WTC11 (cell line): ENCODE results near the gene COBL. TPM values are rescaled to one million over a fixed set of nuclear protein-coding genes. Genes with fewer than 3 reads are reported as not detected.
"Not testable (repeated sequence)": the region's sequence is repeated elsewhere in the genome, so short reads cannot be mapped to it uniquely, and the experiment has no call there.

ENCODE experiments used
- ATAC-seq: fragments of 200-7000 bp; cut with Tn5 transposase; 2 replicates; pipeline ENCODE4 v1.10.0; 2021; ENCODE audit warnings: mild to moderate bottlenecking, moderate library complexity
- CTCF ChIA-PET: fragments of 300-600 bp; sonication (Branson Sonifier 250); formaldehyde crosslinking; loops from one replicate; lab custom pipeline; 2021; ENCODE audit warnings: antibody characterized with exemption; lab: Charles Lee
- POLR2A ChIA-PET: fragments of 350-600 bp; sonication (Branson Sonifier 250); formaldehyde crosslinking; loops from one replicate; lab custom pipeline; 2021; ENCODE audit warnings: antibody characterized with exemption; lab: Charles Lee
- DNase-seq: peaks from one replicate; pipeline ENCODE4 v3.0.0; 2021; ENCODE audit warnings: low spot score
- H3K27ac Mint-ChIP-seq: 2 replicates; pipeline ENCODE4 v1.8.0; 2021; ENCODE audit warnings: mixed read lengths
- H3K27me3 Mint-ChIP-seq: 2 replicates; pipeline ENCODE4 v1.8.0; 2021; ENCODE audit warnings: low read depth, mild to moderate bottlenecking, moderate library complexity, mixed read lengths
- H3K36me3 Mint-ChIP-seq: 2 replicates; pipeline ENCODE4 v1.8.0; 2021; ENCODE audit warnings: mixed read lengths
- H3K4me1 Mint-ChIP-seq: 2 replicates; pipeline ENCODE4 v1.8.0; 2022; ENCODE audit warnings: mixed read lengths
- H3K4me3 Mint-ChIP-seq: 2 replicates; pipeline ENCODE4 v1.8.0; 2021; ENCODE audit warnings: mild to moderate bottlenecking, moderate library complexity, mixed read lengths
- H3K9me3 Mint-ChIP-seq: 2 replicates; pipeline ENCODE4 v1.8.0; 2021; ENCODE audit warnings: mixed read lengths
- AR ChIP-seq: fragments of 250-450 bp; sonication (Bioruptor Pico); IDR thresholded peaks from 2 replicates; pipeline ENCODE4 v1.9.0; 2021; ENCODE audit warnings: mild to moderate bottlenecking
- ATF6 ChIP-seq: sonication (generic); formaldehyde crosslinking; IDR thresholded peaks from 2 replicates; pipeline ENCODE4 v1.8.1; 2023; ENCODE audit warnings: mild to moderate bottlenecking, missing genetic modification reagents
- CBFB ChIP-seq: sonication (generic); formaldehyde crosslinking; IDR thresholded peaks from 2 replicates; pipeline ENCODE4 v1.8.1; 2022; ENCODE audit warnings: mild to moderate bottlenecking, low read depth, missing genetic modification reagents
- CTCF ChIP-seq: fragments of 200-600 bp; IDR thresholded peaks from 2 replicates; pipeline ENCODE4 v1.8.0; 2022; ENCODE audit warnings: antibody characterized with exemption
- EMX1 ChIP-seq: fragments of 250-450 bp; sonication (Bioruptor Pico); IDR thresholded peaks from 2 replicates; pipeline ENCODE4 v1.8.0; 2021; ENCODE audit warnings: mild to moderate bottlenecking
- ESRRA ChIP-seq: sonication (generic); formaldehyde crosslinking; IDR thresholded peaks from 2 replicates; pipeline ENCODE4 v1.8.1; 2022; ENCODE audit warnings: mild to moderate bottlenecking, missing genetic modification reagents, borderline replicate concordance
- FOXP4 ChIP-seq: sonication (generic); formaldehyde crosslinking; IDR thresholded peaks from 2 replicates; pipeline ENCODE4 v1.8.0; 2022; ENCODE audit warnings: mild to moderate bottlenecking, missing genetic modification reagents
- HMGXB4 ChIP-seq: sonication (generic); formaldehyde crosslinking; IDR thresholded peaks from 2 replicates; pipeline ENCODE4 v1.8.1; 2023; ENCODE audit warnings: mild to moderate bottlenecking, moderate library complexity, missing genetic modification reagents
- IRF1 ChIP-seq: sonication (generic); formaldehyde crosslinking; IDR thresholded peaks from 2 replicates; pipeline ENCODE4 v1.8.0; 2023; ENCODE audit warnings: missing genetic modification reagents
- OVOL2 ChIP-seq: fragments of 250-450 bp; sonication (Bioruptor Pico); IDR thresholded peaks from 2 replicates; pipeline ENCODE4 v1.9.0; 2021; ENCODE audit warnings: mild to moderate bottlenecking, borderline replicate concordance
- RORB ChIP-seq: fragments of 250-450 bp; sonication (Bioruptor Pico); IDR thresholded peaks from 2 replicates; pipeline ENCODE4 v1.9.0; 2021; ENCODE audit warnings: mild to moderate bottlenecking
- ZMAT4 ChIP-seq: fragments of 250-450 bp; sonication (Bioruptor Pico); IDR thresholded peaks from 2 replicates; pipeline ENCODE4 v1.9.0; 2021; ENCODE audit warnings: mild to moderate bottlenecking
- ZNF138 ChIP-seq: sonication (generic); formaldehyde crosslinking; conservative IDR thresholded peaks from 2 replicates; pipeline ENCODE4 v1.8.1; 2022; ENCODE audit warnings: mild to moderate bottlenecking, moderate library complexity, missing genetic modification reagents
- total RNA-seq: library from RNA; stranded (reverse); gene quantifications from 3 replicates; pipeline ENCODE4 v1.2.3, GENCODE V29; 2021

COBL gene
- total RNA-seq, 1 experiment from 2014 or later = 36.5 TPM

GRCh38 chr7:51210766-51211165 is 105.8 kb downstream of the COBL start:
- TF ChIP-seq CBFB (CRISPR knock-in tag) (no peak), RORB (CRISPR knock-in tag) (no peak), OVOL2 (CRISPR knock-in tag) (no peak), FOXP4 (CRISPR knock-in tag) (no peak), ZNF138 (CRISPR knock-in tag) (no peak), CTCF (no peak), AR (CRISPR knock-in tag) (no peak)
- CTCF ChIA-PET = interaction anchor here (2.0 kb wide), 1 partner anchor 156 kb away, joined by 5 read pairs; no protein-coding TSS in a partner anchor

DNA sequence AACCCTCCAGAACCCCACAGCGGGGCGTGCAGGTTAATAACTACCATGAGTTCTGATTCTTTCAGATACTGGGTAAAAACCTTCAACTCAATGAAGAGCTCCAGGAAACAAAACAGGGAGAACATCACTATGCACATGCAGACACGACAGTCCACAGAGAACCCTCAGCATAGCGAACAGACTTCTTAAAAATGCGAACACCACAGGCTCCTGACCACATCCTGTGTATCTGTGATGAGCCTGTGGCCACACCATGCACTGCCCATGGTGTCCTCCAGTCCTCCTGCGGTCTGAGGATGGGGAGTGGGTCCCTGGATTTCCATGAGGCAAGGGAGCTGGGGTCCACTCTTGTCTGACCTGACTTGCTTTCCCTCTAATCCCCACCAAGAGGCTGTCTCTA is 107.2 kb downstream of the COBL start:
- CTCF ChIA-PET = interaction anchor here (2.0 kb wide), 1 partner anchor 157 kb away, joined by 5 read pairs; no protein-coding TSS in a partner anchor
- peaks cover 27% of the 10 kb centered on the region for H3K9me3 Mint-ChIP-seq
- POLR2A ChIA-PET = interaction anchor here (0.6 kb wide), 1 partner anchor 119 kb away, joined by 3 read pairs; no protein-coding TSS in a partner anchor
- DNase-seq (no peak), ATAC-seq (no peak)
- H3K4me1 Mint-ChIP-seq = peaks cover 28% of the 10 kb centered on the region
- no peak overlapping the region for H3K4me3 Mint-ChIP-seq
- no peak overlapping the region for H3K27ac Mint-ChIP-seq
- peaks cover 24% of the 10 kb centered on the region for H3K36me3 Mint-ChIP-seq
- H3K27me3 Mint-ChIP-seq = peaks cover 10% of the 10 kb centered on the region
- TF ChIP-seq EMX1 (CRISPR knock-in tag) = no peak
- no peak for TF ChIP-seq HMGXB4 (CRISPR knock-in tag)

More at GRCh38 chr7:51210766-51211165, 105.8 kb downstream of the COBL start:
- ATAC-seq = no peak
- no peak for DNase-seq
- H3K4me3 Mint-ChIP-seq = no peak overlapping the region
- peaks cover 16% of the 10 kb centered on the region for H3K36me3 Mint-ChIP-seq
- POLR2A ChIA-PET = no interaction called here
- H3K27ac Mint-ChIP-seq = no peak overlapping the region
- H3K27me3 Mint-ChIP-seq = peaks cover 10% of the 10 kb centered on the region
- peaks cover 14% of the 10 kb centered on the region for H3K9me3 Mint-ChIP-seq
- H3K4me1 Mint-ChIP-seq = peaks cover 40% of the 10 kb centered on the region

DNA sequence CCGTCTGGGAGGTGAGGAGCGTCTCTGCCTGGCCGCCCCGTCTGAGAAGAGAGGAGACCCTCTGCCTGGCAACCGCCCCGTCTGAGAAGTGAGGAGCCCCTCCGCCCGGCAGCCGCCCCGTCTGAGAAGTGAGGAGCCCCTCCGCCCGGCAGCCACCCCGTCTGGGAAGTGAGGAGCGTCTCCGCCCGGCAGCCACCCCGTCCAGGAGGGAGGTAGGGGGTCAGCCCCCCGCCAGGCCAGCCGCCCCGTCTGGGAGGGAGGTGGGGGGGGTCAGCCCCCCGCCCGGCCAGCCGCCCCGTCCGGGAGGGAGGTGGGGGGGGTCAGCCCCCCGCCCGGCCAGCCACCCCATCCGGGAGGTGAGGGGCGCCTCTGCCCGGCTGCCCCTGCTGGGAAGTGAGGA is 108.5 kb downstream of the COBL start:
- Mint-ChIP-seq H3K36me3 (peaks cover 33% of the 10 kb centered on the region), H3K4me1 (peaks cover 17% of the 10 kb centered on the region), H3K9me3 (peaks cover 38% of the 10 kb centered on the region)
- POLR2A ChIA-PET, H3K27ac Mint-ChIP-seq, CTCF ChIA-PET, H3K27me3 Mint-ChIP-seq, H3K4me3 Mint-ChIP-seq, DNase-seq, ATAC-seq: not testable (repeated sequence)

DNA sequence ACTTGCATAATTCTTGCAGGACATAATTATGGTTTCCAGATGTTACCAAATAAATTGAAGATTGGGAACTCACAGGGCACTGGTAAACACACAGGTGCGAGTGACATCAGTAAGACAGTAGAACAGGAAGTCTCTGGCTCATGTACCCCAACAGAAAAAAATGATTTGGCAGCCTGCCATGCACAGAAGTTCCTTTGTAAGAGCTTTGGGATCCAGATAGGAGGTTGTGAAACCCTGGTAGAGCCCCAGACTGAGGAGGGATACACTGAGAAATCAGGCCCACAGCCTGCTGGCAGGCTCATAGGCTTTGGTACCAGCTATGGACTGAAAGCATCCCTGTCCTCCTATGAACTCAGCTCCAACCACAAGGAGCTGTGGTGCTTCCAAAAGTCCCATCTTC is 118.0 kb downstream of the COBL start:
- no peak overlapping the region for H3K27ac Mint-ChIP-seq
- DNase-seq (no peak), ATAC-seq (no peak)
- no peaks in the 10 kb centered on the region; the same call in 1 of the 2 replicates for H3K27me3 Mint-ChIP-seq
- H3K9me3 Mint-ChIP-seq = peaks cover 21% of the 10 kb centered on the region
- no peaks in the 10 kb centered on the region for H3K4me1 Mint-ChIP-seq
- no peak overlapping the region for H3K4me3 Mint-ChIP-seq
- CTCF ChIA-PET = interaction anchor here (1.1 to 2.0 kb wide), 6 partner anchors 10 to 168 kb away, joined by 3 to 9 read pairs (median 4); no protein-coding TSS in a partner anchor
- POLR2A ChIA-PET = no interaction called here
- H3K36me3 Mint-ChIP-seq = peaks cover 17% of the 10 kb centered on the region
- no peak for TF ChIP-seq ZNF138 (CRISPR knock-in tag)
- TF ChIP-seq ZMAT4 (CRISPR knock-in tag) = no peak
- TF ChIP-seq IRF1 = no peak
- TF ChIP-seq CBFB (CRISPR knock-in tag) = no peak
- no peak for TF ChIP-seq ESRRA
- no peak for TF ChIP-seq ATF6 (CRISPR knock-in tag)
